ENCODE data around the gene LHX5. TPM values are rescaled to one million over a fixed set of nuclear protein-coding genes. Genes with fewer than 3 reads are reported as not detected.

The LHX5 gene
- total RNA-seq, 1 experiment from 2014 or later = not detected

DNA sequence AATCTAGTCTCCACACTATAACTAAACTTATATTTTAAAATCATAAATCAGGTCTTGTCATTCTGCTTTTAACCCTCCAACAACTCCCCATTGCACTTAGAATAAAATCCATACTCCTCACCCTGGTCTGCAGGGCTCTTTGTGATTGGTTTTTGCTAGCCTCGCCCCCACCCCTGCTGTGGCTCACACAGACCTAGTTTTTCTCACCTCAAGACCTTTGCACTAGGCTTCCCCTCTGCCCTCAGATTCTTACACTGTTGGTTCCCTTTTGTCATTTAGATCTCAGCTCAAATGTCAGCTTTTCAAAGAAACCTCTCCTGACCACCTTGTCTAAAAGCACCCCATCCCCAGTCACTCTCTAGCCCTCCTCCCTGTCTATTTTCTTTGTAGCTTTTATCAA lies 10.7 kb upstream of the LHX5 start:
- no peak for TF ChIP-seq EZH2 (IDR thresholded peaks at IDR 0.05; ENCODE audit: borderline replicate concordance, low read depth, low read length, poor library complexity, severe bottlenecking)
- TF ChIP-seq, protein P1, sequence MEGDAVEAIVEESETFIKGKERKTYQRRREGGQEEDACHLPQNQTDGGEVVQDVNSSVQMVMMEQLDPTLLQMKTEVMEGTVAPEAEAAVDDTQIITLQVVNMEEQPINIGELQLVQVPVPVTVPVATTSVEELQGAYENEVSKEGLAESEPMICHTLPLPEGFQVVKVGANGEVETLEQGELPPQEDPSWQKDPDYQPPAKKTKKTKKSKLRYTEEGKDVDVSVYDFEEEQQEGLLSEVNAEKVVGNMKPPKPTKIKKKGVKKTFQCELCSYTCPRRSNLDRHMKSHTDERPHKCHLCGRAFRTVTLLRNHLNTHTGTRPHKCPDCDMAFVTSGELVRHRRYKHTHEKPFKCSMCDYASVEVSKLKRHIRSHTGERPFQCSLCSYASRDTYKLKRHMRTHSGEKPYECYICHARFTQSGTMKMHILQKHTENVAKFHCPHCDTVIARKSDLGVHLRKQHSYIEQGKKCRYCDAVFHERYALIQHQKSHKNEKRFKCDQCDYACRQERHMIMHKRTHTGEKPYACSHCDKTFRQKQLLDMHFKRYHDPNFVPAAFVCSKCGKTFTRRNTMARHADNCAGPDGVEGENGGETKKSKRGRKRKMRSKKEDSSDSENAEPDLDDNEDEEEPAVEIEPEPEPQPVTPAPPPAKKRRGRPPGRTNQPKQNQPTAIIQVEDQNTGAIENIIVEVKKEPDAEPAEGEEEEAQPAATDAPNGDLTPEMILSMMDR (conservative IDR thresholded peaks at IDR 0.05; ENCODE audit: low read depth, low read length) = no peak
- no peaks in the 10 kb centered on the region for H3K36me3 ChIP-seq (ENCODE audit: insufficient read depth, low read length, poor library complexity, severe bottlenecking)
- H3K4me3 ChIP-seq (ENCODE audit: low read depth, low read length, poor library complexity, severe bottlenecking) = no peak overlapping the region
- DNase-seq (ENCODE audit: low spot score) = no peak
- H3K9me3 ChIP-seq (ENCODE audit: low read depth, low read length, poor library complexity, severe bottlenecking) = no peaks in the 10 kb centered on the region
- intact Hi-C loops (cut with micrococcal nuclease; ENCODE audit: unreplicated experiment) = no loop called here
- peaks cover 95% of the 10 kb centered on the region for H3K27me3 ChIP-seq (replicated peaks; ENCODE audit: insufficient read depth, low read depth, low read length, poor library complexity)
- no peak overlapping the region for H3K27ac ChIP-seq (ENCODE audit: low read depth, low read length, poor library complexity, severe bottlenecking)
- BruUV-seq (replicated peaks) = no TSS peak
- H3K4me1 ChIP-seq (ENCODE audit: insufficient read depth, low read length, poor library complexity, severe bottlenecking) = no peaks in the 10 kb centered on the region
- POLR2A ChIA-PET (ENCODE audit: low non-redundant PET) = no interaction called here
- CTCF ChIA-PET = no interaction called here

DNA sequence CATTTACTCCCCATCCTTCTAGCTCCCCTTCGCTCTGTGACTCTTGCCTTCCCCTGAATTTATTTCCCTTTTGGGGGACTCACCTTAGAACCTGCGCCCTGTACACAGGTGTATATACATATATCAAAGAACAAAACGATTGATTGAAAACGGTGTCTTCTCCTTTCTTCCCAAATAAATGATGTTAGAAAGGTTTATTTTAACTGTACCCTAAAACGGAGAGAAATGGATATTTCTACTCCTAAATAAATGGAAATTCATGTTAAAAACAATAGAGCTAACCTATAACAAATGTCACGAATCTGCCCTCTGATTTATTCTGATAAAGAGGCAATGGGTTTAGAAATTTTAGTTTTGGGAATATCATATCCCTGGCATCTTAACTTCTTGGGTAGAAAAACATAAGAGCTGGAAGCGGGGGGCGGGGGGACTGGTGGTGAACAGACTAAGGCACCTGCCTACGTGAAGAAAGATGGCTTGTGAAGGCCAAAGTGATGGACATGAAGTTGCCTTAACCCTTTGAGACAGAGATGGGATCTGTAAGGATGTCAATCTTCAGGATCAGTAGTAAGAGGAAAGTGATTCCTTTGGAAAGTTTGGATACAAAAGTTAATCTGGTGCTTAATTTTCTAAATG lies 8.8 kb upstream of the LHX5 start:
- no TSS peak for BruUV-seq (replicated peaks)
- no peaks in the 10 kb centered on the region for H3K4me1 ChIP-seq (ENCODE audit: insufficient read depth, low read length, poor library complexity, severe bottlenecking)
- no peak overlapping the region for H3K27ac ChIP-seq (ENCODE audit: low read depth, low read length, poor library complexity, severe bottlenecking)
- ChIA-PET POLR2A (ENCODE audit: low non-redundant PET) (no interaction called here), CTCF (no interaction called here)
- H3K27me3 ChIP-seq (replicated peaks; ENCODE audit: insufficient read depth, low read depth, low read length, poor library complexity) = peaks cover 95% of the 10 kb centered on the region
- TF ChIP-seq EZH2 (IDR thresholded peaks at IDR 0.05; ENCODE audit: borderline replicate concordance, low read depth, low read length, poor library complexity, severe bottlenecking) = no peak
- TF ChIP-seq, protein P1 (conservative IDR thresholded peaks at IDR 0.05; ENCODE audit: low read depth, low read length) = no peak
- no peaks in the 10 kb centered on the region for H3K9me3 ChIP-seq (ENCODE audit: low read depth, low read length, poor library complexity, severe bottlenecking)
- intact Hi-C loops (cut with micrococcal nuclease; ENCODE audit: unreplicated experiment) = no loop called here
- H3K36me3 ChIP-seq (ENCODE audit: insufficient read depth, low read length, poor library complexity, severe bottlenecking) = no peaks in the 10 kb centered on the region
- no peak overlapping the region for H3K4me3 ChIP-seq (ENCODE audit: low read depth, low read length, poor library complexity, severe bottlenecking)
- no peak for DNase-seq (ENCODE audit: low spot score)

- peaks cover 95% of the 10 kb centered on the region for H3K27me3 ChIP-seq (replicated peaks; ENCODE audit: insufficient read depth, low read depth, low read length, poor library complexity)
- CTCF ChIA-PET = no interaction called here
- no TSS peak for BruUV-seq (replicated peaks)
- POLR2A ChIA-PET (ENCODE audit: low non-redundant PET) = no interaction called here
- H3K4me1 ChIP-seq (ENCODE audit: insufficient read depth, low read length, poor library complexity, severe bottlenecking) = no peaks in the 10 kb centered on the region
- no peaks in the 10 kb centered on the region for H3K9me3 ChIP-seq (ENCODE audit: low read depth, low read length, poor library complexity, severe bottlenecking)
- intact Hi-C loops (cut with micrococcal nuclease; ENCODE audit: unreplicated experiment) = no loop called here
- H3K4me3 ChIP-seq (ENCODE audit: low read depth, low read length, poor library complexity, severe bottlenecking) = no peak overlapping the region
- no peak overlapping the region for H3K27ac ChIP-seq (ENCODE audit: low read depth, low read length, poor library complexity, severe bottlenecking)
- peak; percentile 99 for TF ChIP-seq EZH2 (IDR thresholded peaks at IDR 0.05; ENCODE audit: borderline replicate concordance, low read depth, low read length, poor library complexity, severe bottlenecking)
- TF ChIP-seq, protein P1 (conservative IDR thresholded peaks at IDR 0.05; ENCODE audit: low read depth, low read length) = no peak
- peak; percentile 54 for DNase-seq (ENCODE audit: low spot score)
- no peaks in the 10 kb centered on the region for H3K36me3 ChIP-seq (ENCODE audit: insufficient read depth, low read length, poor library complexity, severe bottlenecking)
Observed at GRCh38 chr12:113479590-113480335, 8.1 kb upstream of the LHX5 start.
